Gastroesophageal sphincter (tissue), 4 donors: ENCODE measurements around the gene LIPG. TPM values are rescaled to one million over a fixed set of nuclear protein-coding genes. Genes with fewer than 3 reads are reported as not detected.

Source experiments
- ATAC-seq: fragments of 150-250 bp; one replicate; pipeline ENCODE4 v1.9.1; 2016; ENCODE audit warnings: mild to moderate bottlenecking, moderate library complexity
- H3K27ac ChIP-seq, 4 donors: fragments of 200-600 bp; sonication (generic) in 3 of 4; 1 replicate in 3 of 4; 2 replicates in 1 of 4; pipeline ENCODE4 v1.5.1; 2016 to 2019
- H3K27me3 ChIP-seq: fragments of 200-600 bp; sonication (generic); one replicate; pipeline ENCODE4 v1.5.1; 2019
- H3K36me3 ChIP-seq, 2 donors: fragments of 200-600 bp; sonication (generic); one replicate each; pipeline ENCODE4 v1.5.1; 2019; ENCODE audit warnings: control low read depth in 1 of 2
- H3K4me1 ChIP-seq, 3 donors: fragments of 200-600 bp; sonication (generic); 1 replicate in 2 of 3; 2 replicates in 1 of 3; pipeline ENCODE4 v1.5.1; 2016 to 2019; ENCODE audit warnings: control low read depth in 2 of 3
- H3K4me3 ChIP-seq, 2 donors: fragments of 200-600 bp; sonication (generic); one replicate each; pipeline ENCODE4 v1.5.1; 2019; ENCODE audit warnings: mild to moderate bottlenecking in 1 of 2, moderate library complexity in 1 of 2
- H3K9me3 ChIP-seq, 3 donors: fragments of 200-600 bp; sonication (generic); one replicate each; pipeline ENCODE4 v1.5.1; 2017 to 2019; ENCODE audit warnings: control low read depth in 2 of 3
- EP300 ChIP-seq: sonication (generic); formaldehyde crosslinking; IDR thresholded peaks from one replicate; pipeline ENCODE4 v1.6.1; 2017; ENCODE audit warnings: antibody characterized with exemption, mild to moderate bottlenecking
- POLR2A ChIP-seq, 2 donors: fragments of 450-650 bp; IDR thresholded peaks; one replicate each; pipeline ENCODE4 v1.6.1; 2017; ENCODE audit warnings: antibody characterized with exemption in 2 of 2, mild to moderate bottlenecking in 2 of 2, moderate library complexity in 1 of 2
- POLR2AphosphoS5 ChIP-seq: sonication (generic); formaldehyde crosslinking; IDR thresholded peaks from one replicate; pipeline ENCODE4 v1.6.1; 2017; ENCODE audit warnings: antibody characterized with exemption
- WGBS, 2 donors: methylation state at CpG; one replicate each; pipeline ENCODE4 v1.1.5; 2018; ENCODE audit warnings: low coverage in 1 of 2; 5-methylcytosine and 5-hydroxymethylcytosine counted together
- total RNA-seq, 4 donors: library from RNA; depleted of rRNA; stranded (reverse); fragments of >200 nt; gene quantifications; one replicate each; pipeline ENCODE4 v1.1.0, GENCODE V29; 2016
- TF ChIP-seq, protein P1 (sequence below), 4 experiments: fragments of 200-600 bp in 2 of 4; fragments of 450-650 bp in 2 of 4; sonication (generic) in 1 of 4; IDR thresholded peaks; one replicate each; pipeline ENCODE4 v1.5.1; 2017 to 2019; ENCODE audit warnings: antibody characterized with exemption in 4 of 4, mild to moderate bottlenecking in 2 of 4, moderate library complexity in 2 of 4

The LIPG gene
- total RNA-seq, 4 donors from 2014 or later: 0.12 to 12.4 (median 0.46) TPM

DNA sequence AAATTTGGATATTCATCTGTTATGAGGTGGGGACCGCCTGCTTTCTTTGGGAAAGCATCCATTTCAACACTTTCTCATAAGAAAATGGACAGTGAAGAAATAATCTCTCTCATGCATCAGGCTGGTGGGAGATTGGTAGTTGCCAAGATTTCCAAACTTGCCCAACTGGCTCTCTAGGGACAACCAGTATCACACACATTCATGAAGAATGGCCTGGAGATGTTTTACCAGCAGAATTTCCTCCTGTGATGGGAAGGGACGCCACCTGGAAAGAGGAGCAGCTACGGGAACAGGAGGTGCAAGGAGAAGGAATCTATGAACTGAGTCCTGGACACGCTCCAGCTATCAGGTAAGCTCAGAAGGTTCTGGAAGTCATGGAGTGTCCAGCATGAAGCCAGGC is 39.4 kb downstream of the LIPG start:
- no peak overlapping the region for H3K27ac ChIP-seq
- peaks cover 6% of the 10 kb centered on the region for H3K27me3 ChIP-seq
- no peak overlapping the region for H3K4me3 ChIP-seq
- peaks cover 0 to 10% (median 0%) of the 10 kb centered on the region in 3 donors for H3K9me3 ChIP-seq
- 94% methylated on average over 4 of the region's 4 CpGs for WGBS, 2 donors
- H3K4me1 ChIP-seq: no peaks in the 10 kb centered on the region
- ATAC-seq: no peak
- TF ChIP-seq POLR2A (IDR thresholded peaks at IDR 0.05) (no peak), EP300 (no peak), POLR2AphosphoS5 (no peak)
- TF ChIP-seq, protein P1, sequence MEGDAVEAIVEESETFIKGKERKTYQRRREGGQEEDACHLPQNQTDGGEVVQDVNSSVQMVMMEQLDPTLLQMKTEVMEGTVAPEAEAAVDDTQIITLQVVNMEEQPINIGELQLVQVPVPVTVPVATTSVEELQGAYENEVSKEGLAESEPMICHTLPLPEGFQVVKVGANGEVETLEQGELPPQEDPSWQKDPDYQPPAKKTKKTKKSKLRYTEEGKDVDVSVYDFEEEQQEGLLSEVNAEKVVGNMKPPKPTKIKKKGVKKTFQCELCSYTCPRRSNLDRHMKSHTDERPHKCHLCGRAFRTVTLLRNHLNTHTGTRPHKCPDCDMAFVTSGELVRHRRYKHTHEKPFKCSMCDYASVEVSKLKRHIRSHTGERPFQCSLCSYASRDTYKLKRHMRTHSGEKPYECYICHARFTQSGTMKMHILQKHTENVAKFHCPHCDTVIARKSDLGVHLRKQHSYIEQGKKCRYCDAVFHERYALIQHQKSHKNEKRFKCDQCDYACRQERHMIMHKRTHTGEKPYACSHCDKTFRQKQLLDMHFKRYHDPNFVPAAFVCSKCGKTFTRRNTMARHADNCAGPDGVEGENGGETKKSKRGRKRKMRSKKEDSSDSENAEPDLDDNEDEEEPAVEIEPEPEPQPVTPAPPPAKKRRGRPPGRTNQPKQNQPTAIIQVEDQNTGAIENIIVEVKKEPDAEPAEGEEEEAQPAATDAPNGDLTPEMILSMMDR (IDR thresholded peaks at IDR 0.05): no peak
- no peaks in the 10 kb centered on the region for H3K36me3 ChIP-seq

DNA sequence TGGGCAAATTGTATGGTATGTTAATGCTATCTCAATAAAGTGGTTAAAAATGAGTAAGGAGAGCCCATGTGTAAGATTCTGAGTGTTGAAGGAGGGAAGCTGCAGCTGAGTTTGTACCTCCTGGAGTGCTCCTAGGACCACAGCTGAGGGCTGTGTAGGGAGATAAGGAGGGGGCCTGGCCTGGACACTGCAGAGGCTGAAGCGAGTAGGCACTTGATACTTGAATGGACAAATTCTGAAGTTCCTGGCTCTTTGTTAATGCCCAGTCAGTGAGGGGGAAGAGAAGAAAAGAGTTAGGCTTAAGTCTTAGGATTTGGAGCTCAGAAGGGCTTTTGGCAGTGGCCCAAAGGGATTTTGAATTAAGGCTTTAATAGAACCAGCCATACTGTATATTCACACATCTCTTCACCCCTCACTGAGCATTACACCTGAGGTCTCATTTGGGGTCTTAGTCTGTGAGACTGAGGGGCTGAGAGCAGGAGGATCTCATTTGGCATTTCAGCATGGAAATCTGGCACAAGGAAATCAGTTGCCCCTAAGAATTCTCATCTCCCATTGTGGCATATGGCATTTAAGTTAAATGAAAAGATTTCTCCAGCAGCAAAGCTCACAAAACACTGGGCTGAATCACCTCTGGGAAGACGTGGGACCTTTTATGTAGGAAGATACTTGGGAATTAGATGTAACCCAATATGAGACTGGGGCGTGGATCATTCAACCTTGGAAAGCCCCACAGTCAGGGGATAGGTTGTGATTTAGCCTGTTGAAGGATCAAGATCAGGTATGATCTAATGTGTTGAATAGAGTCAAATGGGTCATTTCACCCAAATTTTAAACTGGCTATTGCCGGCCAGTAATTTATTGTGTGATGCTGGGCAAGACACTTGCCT is 46.8 kb downstream of the LIPG start:
- no peaks in the 10 kb centered on the region for H3K36me3 ChIP-seq
- TF ChIP-seq, protein P1 (IDR thresholded peaks at IDR 0.05): no peak
- TF ChIP-seq POLR2A (IDR thresholded peaks at IDR 0.05): no peak
- H3K27me3 ChIP-seq: peaks cover 7% of the 10 kb centered on the region
- H3K4me1 ChIP-seq: no peaks in the 10 kb centered on the region
- no peak overlapping the region for H3K4me3 ChIP-seq
- ATAC-seq: no peak
- no peak overlapping the region for H3K27ac ChIP-seq
- 89 to 93% methylated on average over 4 of the region's 4 CpGs for WGBS, 2 donors
- H3K9me3 ChIP-seq: peaks cover 0 to 10% (median 0%) of the 10 kb centered on the region in 3 donors

DNA sequence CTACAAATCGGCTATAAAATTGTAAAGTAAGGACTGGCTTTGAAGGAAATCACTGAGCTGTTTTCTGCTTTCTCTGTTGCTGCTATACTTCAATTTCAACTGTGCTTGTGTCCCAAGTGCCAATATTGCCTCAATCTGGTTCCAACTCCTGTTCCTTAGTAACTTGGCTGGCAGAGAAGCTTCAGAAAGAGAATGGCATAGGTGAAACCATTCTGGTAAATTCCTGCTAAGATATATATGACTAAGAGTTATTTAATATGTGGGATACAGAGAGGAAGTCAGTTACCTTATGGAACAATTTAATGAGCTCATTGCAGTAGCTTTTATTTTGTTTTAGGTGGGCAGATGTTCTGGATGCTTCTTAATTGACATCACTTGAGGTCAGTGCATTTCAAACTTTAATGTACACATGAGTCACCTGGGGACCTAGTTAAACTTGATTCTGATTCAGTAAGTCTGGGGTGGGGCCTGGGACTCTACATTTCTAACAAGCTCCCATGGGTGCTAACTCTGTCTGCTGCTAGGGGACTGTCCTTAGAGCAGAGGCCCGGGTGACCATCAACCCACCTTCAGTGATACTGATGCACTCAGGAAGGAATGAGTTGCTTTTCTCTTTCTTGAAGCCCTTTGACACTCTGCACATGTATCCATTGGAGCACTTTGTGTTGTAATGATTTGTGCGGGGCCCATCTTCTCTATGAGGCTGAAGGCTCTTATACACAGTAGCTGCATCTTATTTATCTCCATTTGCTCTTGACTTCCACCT is 47.6 kb downstream of the LIPG start:
- 92 to 100% methylated on average over 2 to 3 of the region's 3 CpGs for WGBS, 2 donors
- Histone ChIP-seq H3K4me1 (no peaks in the 10 kb centered on the region), H3K9me3 (peaks cover 0 to 10% (median 0%) of the 10 kb centered on the region in 3 donors), H3K27ac (no peak overlapping the region), H3K36me3 (no peaks in the 10 kb centered on the region), H3K4me3 (no peak overlapping the region), H3K27me3 (peaks cover 9% of the 10 kb centered on the region)
- TF ChIP-seq, protein P1 (IDR thresholded peaks at IDR 0.05): no peak
- TF ChIP-seq EP300: no peak
- no peak for TF ChIP-seq POLR2AphosphoS5
- no peak for TF ChIP-seq POLR2A (IDR thresholded peaks at IDR 0.05)
- no peak for ATAC-seq

DNA sequence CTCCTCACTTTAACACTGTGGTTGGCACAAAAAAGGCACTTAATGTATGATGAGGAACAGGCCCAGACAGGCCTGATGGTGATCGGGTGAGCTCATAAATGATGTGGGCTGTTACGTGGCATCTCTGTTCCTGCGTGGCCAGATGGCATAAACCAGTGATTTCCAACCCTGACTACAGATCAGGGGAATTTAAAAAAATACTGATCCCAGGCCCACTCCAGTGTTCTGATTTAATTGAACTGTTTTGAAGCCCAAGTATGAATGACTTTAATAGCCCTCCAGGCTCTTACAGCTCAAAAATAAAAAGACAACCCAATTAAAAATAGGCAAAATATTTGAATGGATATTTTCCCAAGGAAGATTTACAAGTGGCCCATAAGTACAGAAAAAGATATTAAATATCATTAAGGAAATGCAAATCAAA is 48.2 kb downstream of the LIPG start:
- no peak for ATAC-seq
- peaks cover 9% of the 10 kb centered on the region for H3K27me3 ChIP-seq
- H3K4me1 ChIP-seq: no peaks in the 10 kb centered on the region
- H3K36me3 ChIP-seq: no peaks in the 10 kb centered on the region
- 90 to 100% methylated on average over 2 to 3 of the region's 3 CpGs for WGBS, 2 donors
- no peak overlapping the region for H3K4me3 ChIP-seq
- TF ChIP-seq, protein P1 (IDR thresholded peaks at IDR 0.05): no peak
- no peak for TF ChIP-seq POLR2A (IDR thresholded peaks at IDR 0.05)
- no peak for TF ChIP-seq EP300
- TF ChIP-seq POLR2AphosphoS5: no peak
- peaks cover 0 to 10% (median 0%) of the 10 kb centered on the region in 3 donors for H3K9me3 ChIP-seq
- H3K27ac ChIP-seq: no peak overlapping the region
